Measurements from ENCODE around the gene ARID1B.

- TF ChIP-seq CTCF (IDR thresholded peaks at IDR 0.05 in 8 of 11, conservative IDR thresholded peaks at IDR 0.05 in 3 of 11) (no peak), POLR2A (IDR thresholded peaks at IDR 0.05) (no peak)
Measured at GRCh38 chr6:156877126-156877863, 100.1 kb downstream of the ARID1B start.
